Fibroblast of mammary gland (primary cell): Measurements from ENCODE around the gene PLET1.

Source experiments
- DNase-seq: peaks from one replicate; pipeline ENCODE4 v3.0.0-alpha.2; 2010; ENCODE audit warnings: low read depth
- H3K4me3 ChIP-seq: 2 replicates; pipeline ENCODE4 v1.5.1; 2011; ENCODE audit warnings: low read depth, mild to moderate bottlenecking, low read length, moderate library complexity; ENCODE audit not compliant: control insufficient read depth
- CTCF ChIP-seq: conservative IDR thresholded peaks from 2 replicates; pipeline ENCODE4 v1.5.1; 2011; ENCODE audit warnings: low read depth, low read length, inconsistent platforms; ENCODE audit not compliant: control insufficient read depth, insufficient read depth

Gene PLET1

GRCh38 chr11:112229746-112230433 lies 30.8 kb downstream of the PLET1 start:
- H3K4me3 ChIP-seq, result no peak overlapping the region
- DNase-seq, result peak; percentile 82
- TF ChIP-seq CTCF, result no peak

- H3K4me3 ChIP-seq, result no peak overlapping the region
- TF ChIP-seq CTCF, result no peak
- DNase-seq, result no peak
Observed at GRCh38 chr11:112229159-112229558, 31.5 kb downstream of the PLET1 start.

DNA sequence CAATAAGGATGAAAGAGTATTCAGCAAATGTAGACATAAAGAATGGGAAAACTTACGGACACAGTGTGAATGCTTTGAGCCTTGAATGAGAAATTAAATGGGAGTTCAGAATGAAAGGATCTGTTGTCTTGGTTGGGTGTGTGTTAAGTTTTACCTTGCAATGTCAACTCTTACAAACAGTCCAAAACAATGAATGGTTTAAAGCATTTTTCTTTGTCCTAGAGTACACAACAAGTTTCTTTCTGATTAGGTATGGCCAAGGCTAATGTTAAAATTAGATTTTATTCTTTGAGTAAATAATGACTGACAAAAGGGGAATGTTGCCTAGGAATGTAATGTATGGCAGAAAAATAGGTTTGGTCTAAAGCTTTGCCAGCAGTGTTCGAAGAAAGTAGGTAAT lies 32.0 kb downstream of the PLET1 start:
- DNase-seq, result no peak
- H3K4me3 ChIP-seq, result no peak overlapping the region
- no peak for TF ChIP-seq CTCF

DNA sequence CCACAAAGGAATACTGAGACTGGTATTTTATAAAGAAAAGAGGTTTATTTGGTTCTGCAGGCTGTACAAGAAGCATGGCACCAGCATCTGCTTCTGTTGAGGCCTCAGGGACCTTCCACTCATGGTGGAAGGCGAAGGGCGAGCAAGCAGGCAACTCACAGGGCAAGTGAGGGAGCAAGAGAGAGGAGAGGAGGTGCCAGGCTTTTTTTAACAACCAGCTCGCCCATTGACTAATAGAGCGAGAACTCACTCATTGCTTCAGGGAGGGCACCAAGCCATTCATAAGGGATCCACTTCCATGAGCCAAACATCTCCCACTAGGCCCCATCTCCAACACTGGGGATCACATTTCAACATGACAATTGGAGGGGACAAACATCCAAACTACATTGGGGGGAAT lies 33.2 kb downstream of the PLET1 start:
- no peak for TF ChIP-seq CTCF
- peak overlapping the region; percentile 92 for H3K4me3 ChIP-seq
- DNase-seq, result peak; percentile 8

GRCh38 chr11:112226831-112227401 lies 33.7 kb downstream of the PLET1 start:
- peak overlapping the region; percentile 92 for H3K4me3 ChIP-seq
- no peak for TF ChIP-seq CTCF
- DNase-seq, result peak; percentile 55

- peak within 1 kb of the TSS; percentile 92 for H3K4me3 ChIP-seq
- DNase-seq, result peak; percentile 85
- TF ChIP-seq CTCF, result no peak
Observed at GRCh38 chr11:112226062-112226830, 34.4 kb downstream of the PLET1 start, which contains the start of gene PTS. TSS of gene PTS (plus strand) at chr11:112226428. CDS start at chr11:112226444, 16 bp downstream.
